ENCODE data around the gene MEIOB. TPM values are rescaled to one million over a fixed set of nuclear protein-coding genes. Genes with fewer than 3 reads are reported as not detected.
A peak's percentile ranks its signal among the peaks of the same experiment; 100 is the strongest.
"Not testable (repeated sequence)": the region's sequence is repeated elsewhere in the genome, so short reads cannot be mapped to it uniquely, and the experiment has no call there.

MEIOB gene
- polyA plus RNA-seq, 1 donor from 2014 or later, result not detected

DNA sequence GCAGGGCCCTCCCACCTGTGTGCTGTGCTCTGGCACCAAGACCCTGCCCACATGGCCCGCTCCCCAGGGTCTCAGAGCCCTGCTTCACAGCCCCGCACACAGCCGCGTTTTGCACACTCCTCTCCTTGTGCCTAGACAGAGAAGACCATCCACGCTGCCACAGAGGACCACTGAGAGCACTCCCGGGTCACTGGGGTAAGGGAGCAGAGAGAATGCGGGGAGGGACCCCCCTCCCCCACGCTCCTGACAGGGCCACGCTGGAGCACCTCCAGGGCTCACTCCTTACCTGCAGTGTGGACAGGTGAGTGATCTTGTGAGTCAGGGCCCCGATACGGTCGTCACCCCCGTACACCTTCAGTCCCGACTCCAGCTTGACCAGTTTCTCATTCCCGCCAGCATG, 52.4 kb downstream of the MEIOB start:
- H3K4me1 Mint-ChIP-seq, result peaks cover 0 to 7% (median 6%) of the 10 kb centered on the region in 3 donors
- no peaks in the 10 kb centered on the region for H3K9me3 Mint-ChIP-seq
- H3K27me3 Mint-ChIP-seq, result no peaks in the 10 kb centered on the region
- H3K27ac Mint-ChIP-seq, result no peak overlapping the region
- H3K4me3 Mint-ChIP-seq, result peak overlapping the region in 1 of 4 donors; percentile 77
- peaks cover 2% of the 10 kb centered on the region for H3K36me3 Mint-ChIP-seq

DNA sequence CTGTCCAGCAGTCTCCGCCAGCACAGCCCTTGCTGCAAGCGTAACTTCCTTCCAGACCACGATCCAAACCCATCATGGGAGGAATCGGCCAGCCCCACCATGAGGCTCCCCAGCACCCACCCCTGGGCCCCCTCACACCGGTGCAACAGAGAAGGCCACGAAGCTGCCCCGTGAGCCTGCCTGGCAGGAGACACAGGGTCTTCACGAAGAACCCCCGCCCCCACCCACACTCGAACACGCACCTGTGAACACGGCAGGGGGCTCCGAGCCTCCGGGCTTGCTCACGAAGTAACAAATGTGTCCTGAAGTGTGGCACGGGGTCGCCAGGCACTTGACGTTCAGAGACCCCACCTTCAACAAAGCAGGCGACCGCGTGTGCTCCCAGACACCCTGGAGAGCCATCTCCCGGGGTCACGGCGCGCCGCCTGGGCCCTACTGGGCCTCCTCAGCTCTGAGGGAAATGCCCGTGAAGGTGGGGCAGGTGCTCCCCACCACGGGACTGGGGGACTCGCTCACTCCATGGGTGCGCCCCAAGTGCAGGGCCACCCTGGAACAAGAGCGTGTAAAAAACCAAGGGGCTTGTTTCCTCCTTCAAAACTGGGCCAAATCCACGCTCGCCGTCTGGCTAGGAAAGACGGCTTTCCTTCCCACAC, 53.0 kb downstream of the MEIOB start:
- Mint-ChIP-seq H3K27ac (no peak overlapping the region), H3K9me3 (no peaks in the 10 kb centered on the region), H3K27me3 (no peaks in the 10 kb centered on the region), H3K4me1 (peaks cover 0 to 6% (median 3%) of the 10 kb centered on the region in 3 donors), H3K36me3 (peaks cover 2% of the 10 kb centered on the region), H3K4me3 (no peak overlapping the region)

- no peaks in the 10 kb centered on the region for H3K27me3 Mint-ChIP-seq
- peaks cover 1 to 2% (median 2%) of the 10 kb centered on the region in 3 donors for H3K4me1 Mint-ChIP-seq
- peaks cover 2% of the 10 kb centered on the region for H3K36me3 Mint-ChIP-seq
- H3K9me3 Mint-ChIP-seq, result no peaks in the 10 kb centered on the region
- no peak overlapping the region for H3K27ac Mint-ChIP-seq
- H3K4me3 Mint-ChIP-seq, result no peak overlapping the region
Measured at GRCh38 chr16:1818204-1818872, 53.6 kb downstream of the MEIOB start.

DNA sequence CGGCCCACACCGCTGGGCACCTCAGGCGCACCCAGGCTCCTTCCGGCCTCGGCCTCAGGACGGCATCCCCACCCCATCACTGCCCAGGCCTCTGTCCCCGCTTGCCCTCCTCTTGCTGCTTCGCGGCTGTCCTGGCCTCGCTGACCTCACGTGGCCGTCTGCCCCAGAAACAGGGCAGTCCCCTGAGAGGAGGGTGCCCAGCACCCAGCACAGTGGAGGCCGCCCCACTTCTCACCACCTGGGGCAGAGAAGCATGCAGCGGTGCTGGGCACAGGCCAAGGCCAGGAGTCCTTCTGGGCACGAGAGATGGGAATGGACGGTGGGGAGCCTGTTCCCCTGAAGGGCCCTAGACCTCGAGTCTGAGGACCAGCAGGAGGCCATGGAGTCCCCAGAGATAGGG, 54.2 kb downstream of the MEIOB start:
- H3K9me3 Mint-ChIP-seq, result no peaks in the 10 kb centered on the region
- H3K36me3 Mint-ChIP-seq, result peaks cover 2% of the 10 kb centered on the region
- no peaks in the 10 kb centered on the region for H3K27me3 Mint-ChIP-seq
- H3K4me1 Mint-ChIP-seq, result peaks cover 1 to 5% (median 2%) of the 10 kb centered on the region in 3 donors
- no peak overlapping the region for H3K27ac Mint-ChIP-seq
- H3K4me3 Mint-ChIP-seq, result no peak overlapping the region

- H3K9me3 Mint-ChIP-seq, result no peaks in the 10 kb centered on the region
- peaks cover 2% of the 10 kb centered on the region for H3K36me3 Mint-ChIP-seq
- H3K27ac Mint-ChIP-seq, result no peak overlapping the region
- H3K4me3 Mint-ChIP-seq, result no peak overlapping the region
- H3K4me1 Mint-ChIP-seq, result peaks cover 1 to 5% (median 2%) of the 10 kb centered on the region in 3 donors
- no peaks in the 10 kb centered on the region for H3K27me3 Mint-ChIP-seq
Measured at GRCh38 chr16:1817276-1817589, 54.7 kb downstream of the MEIOB start.

DNA sequence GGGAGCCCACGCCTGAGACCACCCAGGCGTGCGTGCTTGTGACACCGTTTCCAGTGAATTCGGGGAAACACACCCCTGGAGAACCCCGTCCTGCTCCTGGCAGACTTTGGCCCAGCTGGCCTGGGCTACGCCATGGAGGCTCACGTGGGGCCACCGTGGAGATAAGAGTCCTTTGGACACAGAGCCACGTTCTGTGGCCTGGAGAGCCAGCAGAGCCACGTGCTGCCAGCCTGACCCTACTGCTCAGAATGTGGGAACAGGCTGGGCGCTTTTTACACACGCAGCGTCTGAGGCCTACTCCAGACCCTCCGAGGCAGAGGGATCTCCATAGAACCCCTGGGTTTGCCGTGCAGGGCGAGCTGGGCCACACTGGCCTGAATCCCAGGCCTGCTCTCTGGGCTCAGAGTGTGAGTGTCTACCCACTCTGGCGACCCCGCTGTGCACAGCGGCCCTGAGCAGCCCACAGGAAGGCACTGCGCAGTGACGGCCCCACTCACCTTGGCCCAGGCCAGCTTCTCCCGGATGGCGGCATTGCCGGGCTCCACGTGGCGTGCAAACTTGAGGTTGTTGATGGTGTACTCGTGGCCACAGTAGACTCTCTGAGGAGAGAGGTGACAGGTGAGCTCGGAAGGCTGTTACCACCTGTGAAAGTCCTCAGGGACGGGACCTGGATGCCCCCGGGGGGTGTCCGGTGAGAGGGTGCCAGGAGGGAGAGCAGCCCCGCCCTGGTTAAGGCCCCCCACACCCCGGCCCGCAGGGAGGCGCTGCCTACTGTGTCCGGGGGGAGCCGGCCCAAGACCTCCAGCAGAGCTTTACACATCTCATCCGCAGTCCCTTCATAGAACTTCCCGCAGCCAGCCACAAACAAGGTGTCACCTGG, 55.3 kb downstream of the MEIOB start:
- peaks cover 1 to 5% (median 2%) of the 10 kb centered on the region in 3 donors for H3K4me1 Mint-ChIP-seq
- no peaks in the 10 kb centered on the region for H3K9me3 Mint-ChIP-seq
- no peak overlapping the region for H3K4me3 Mint-ChIP-seq
- peaks cover 2% of the 10 kb centered on the region for H3K36me3 Mint-ChIP-seq
- H3K27me3 Mint-ChIP-seq, result no peaks in the 10 kb centered on the region
- no peak overlapping the region for H3K27ac Mint-ChIP-seq

DNA sequence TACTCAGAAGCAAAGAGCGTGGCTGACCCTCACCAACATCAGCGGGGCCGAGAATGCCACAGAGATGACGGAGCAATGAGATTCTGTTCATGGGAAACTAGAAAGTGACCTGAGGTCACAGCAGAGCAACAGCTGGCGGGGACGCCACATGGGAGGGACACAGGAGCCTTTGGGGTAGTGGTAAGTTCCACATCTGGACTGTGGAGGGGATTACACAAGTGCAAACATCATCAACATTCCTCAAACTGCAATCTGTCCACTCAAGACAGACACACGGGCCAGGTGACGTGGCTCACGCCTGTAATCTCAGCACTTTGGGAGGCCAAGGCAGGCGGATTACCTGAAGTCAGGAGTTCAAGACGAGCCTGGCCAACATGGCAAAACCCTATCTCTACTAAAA, 56.5 kb downstream of the MEIOB start:
- Mint-ChIP-seq H3K27me3 (no peaks in the 10 kb centered on the region), H3K4me1 (peaks cover 0 to 5% (median 2%) of the 10 kb centered on the region in 3 donors), H3K36me3 (peaks cover 2% of the 10 kb centered on the region), H3K27ac (no peak overlapping the region), H3K4me3 (no peak overlapping the region), H3K9me3 (no peaks in the 10 kb centered on the region)

GRCh38 chr16:1812732-1813163, 59.2 kb downstream of the MEIOB start:
- H3K27me3 Mint-ChIP-seq, result no peaks in the 10 kb centered on the region
- H3K9me3 Mint-ChIP-seq, result no peaks in the 10 kb centered on the region
- H3K4me3 Mint-ChIP-seq, result no peak overlapping the region
- H3K27ac Mint-ChIP-seq, result no peak overlapping the region
- peaks cover 0 to 5% (median 2%) of the 10 kb centered on the region in 3 donors for H3K4me1 Mint-ChIP-seq
- H3K36me3 Mint-ChIP-seq, result peaks cover 2% of the 10 kb centered on the region

- H3K4me1 Mint-ChIP-seq, result peaks cover 0 to 5% (median 2%) of the 10 kb centered on the region in 3 donors
- no peak overlapping the region for H3K27ac Mint-ChIP-seq
- H3K27me3 Mint-ChIP-seq, result no peaks in the 10 kb centered on the region
- H3K4me3 Mint-ChIP-seq, result no peak overlapping the region
- peaks cover 9% of the 10 kb centered on the region for H3K36me3 Mint-ChIP-seq
- peaks cover 0 to 2% (median 0%) of the 10 kb centered on the region in 3 donors for H3K9me3 Mint-ChIP-seq
Measured at GRCh38 chr16:1810536-1810935, 61.4 kb downstream of the MEIOB start.

GRCh38 chr16:1810106-1810505, 61.9 kb downstream of the MEIOB start:
- Mint-ChIP-seq H3K9me3 (peaks cover 0 to 2% (median 0%) of the 10 kb centered on the region in 3 donors), H3K27ac (no peak overlapping the region), H3K27me3 (no peaks in the 10 kb centered on the region), H3K36me3 (peaks cover 8% of the 10 kb centered on the region), H3K4me1 (peaks cover 0 to 5% (median under 1%) of the 10 kb centered on the region in 3 donors), H3K4me3 (no peak overlapping the region)

DNA sequence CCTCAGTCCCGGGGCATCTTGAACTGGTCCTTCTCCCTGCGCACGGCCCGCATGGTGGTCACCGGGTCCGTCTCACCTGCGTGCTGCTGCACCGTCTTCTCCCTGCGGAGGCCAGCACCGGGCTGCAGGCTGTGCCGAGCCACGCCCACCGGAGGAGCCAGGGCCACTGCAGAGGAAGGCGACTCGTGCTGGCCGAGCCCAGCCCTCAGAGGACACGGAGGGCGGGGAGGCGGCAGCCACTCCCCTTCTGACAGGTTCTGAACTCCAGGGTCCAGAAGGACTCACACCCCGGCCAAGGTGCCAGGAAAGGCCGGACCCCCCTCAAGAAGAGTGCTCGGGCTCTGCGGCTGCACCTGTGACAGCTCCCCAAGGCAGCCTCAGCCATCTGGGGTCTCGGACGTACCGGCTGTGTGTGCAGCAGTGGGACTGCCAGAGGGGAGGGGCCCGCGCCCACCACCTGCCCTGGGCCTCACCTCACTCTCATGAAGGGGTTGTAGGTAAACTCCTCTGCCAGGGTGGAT, 62.6 kb downstream of the MEIOB start:
- H3K27me3 Mint-ChIP-seq, result no peaks in the 10 kb centered on the region
- peaks cover 8% of the 10 kb centered on the region for H3K36me3 Mint-ChIP-seq
- H3K4me1 Mint-ChIP-seq, result peaks cover 0 to 5% (median 0%) of the 10 kb centered on the region in 3 donors
- no peak overlapping the region for H3K4me3 Mint-ChIP-seq
- H3K27ac Mint-ChIP-seq, result no peak overlapping the region
- peaks cover 0 to 2% (median 0%) of the 10 kb centered on the region in 3 donors for H3K9me3 Mint-ChIP-seq

- Mint-ChIP-seq H3K9me3 (peaks cover 0 to 2% (median 0%) of the 10 kb centered on the region in 3 donors), H3K27ac (no peak overlapping the region), H3K27me3 (no peaks in the 10 kb centered on the region), H3K4me1 (peaks cover 0 to 5% (median 0%) of the 10 kb centered on the region in 3 donors), H3K4me3 (no peak overlapping the region), H3K36me3 (peaks cover 8% of the 10 kb centered on the region)
Measured at GRCh38 chr16:1808691-1809090, 63.3 kb downstream of the MEIOB start.

DNA sequence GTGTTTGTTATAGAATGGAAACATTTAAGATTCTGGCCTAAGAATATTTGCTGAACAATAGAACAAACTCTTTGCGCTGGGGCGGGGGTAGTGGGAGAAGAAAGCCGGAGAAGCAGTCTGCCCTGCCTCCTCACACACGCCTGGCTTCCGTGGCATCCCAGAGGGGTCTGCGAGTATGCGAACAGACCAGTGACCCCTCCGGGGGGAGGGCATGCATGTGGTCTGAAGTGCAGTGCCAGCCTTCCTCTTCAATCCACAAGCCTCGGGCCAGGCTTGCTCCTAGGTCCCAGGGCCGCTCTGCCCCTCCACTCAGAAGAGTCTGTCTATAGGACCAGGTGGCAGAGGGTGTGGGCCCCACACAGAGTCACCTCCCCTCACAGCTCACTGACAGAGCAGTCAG, 64.3 kb downstream of the MEIOB start:
- no peak overlapping the region for H3K27ac Mint-ChIP-seq
- peaks cover 0 to 2% (median 0%) of the 10 kb centered on the region in 3 donors for H3K9me3 Mint-ChIP-seq
- H3K4me1 Mint-ChIP-seq, result no peaks in the 10 kb centered on the region
- no peak overlapping the region for H3K4me3 Mint-ChIP-seq
- peaks cover 8% of the 10 kb centered on the region for H3K36me3 Mint-ChIP-seq
- no peaks in the 10 kb centered on the region for H3K27me3 Mint-ChIP-seq

DNA sequence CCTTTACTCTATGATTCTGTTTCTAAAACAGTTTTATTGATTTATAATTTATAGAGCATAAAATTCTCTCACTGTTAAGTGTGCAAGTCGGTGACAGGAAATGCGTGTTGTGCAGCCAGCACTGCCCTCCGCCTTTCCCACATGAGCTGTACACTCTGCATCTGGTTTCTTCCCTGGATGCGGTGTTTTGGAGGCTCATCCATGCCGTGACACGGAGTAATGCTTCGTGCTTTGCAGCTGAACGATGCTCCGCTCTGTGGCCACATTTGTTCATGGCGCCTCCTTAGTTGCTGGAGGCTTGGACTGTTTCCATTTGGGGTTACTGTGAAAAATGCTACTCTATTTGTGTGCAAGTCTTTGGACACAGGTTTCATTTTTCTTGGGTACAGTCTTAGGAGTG, 71.3 kb downstream of the MEIOB start:
- Mint-ChIP-seq H3K27ac (no peak overlapping the region), H3K36me3 (peaks cover 5% of the 10 kb centered on the region), H3K4me1 (no peaks in the 10 kb centered on the region), H3K9me3 (peaks cover 0 to 20% (median 4%) of the 10 kb centered on the region in 3 donors), H3K4me3 (no peak overlapping the region), H3K27me3 (no peaks in the 10 kb centered on the region)

GRCh38 chr16:1799263-1799662, 72.7 kb downstream of the MEIOB start:
- H3K4me3 Mint-ChIP-seq, result peak overlapping the region in 1 of 4 donors; percentile 17
- H3K4me1 Mint-ChIP-seq, H3K27me3 Mint-ChIP-seq, H3K36me3 Mint-ChIP-seq: not testable (repeated sequence)
- H3K27ac Mint-ChIP-seq, result peak overlapping the region in 1 of 3 donors; percentile 53
- peaks cover 0 to 20% (median 4%) of the 10 kb centered on the region in 3 donors for H3K9me3 Mint-ChIP-seq
